ENCODE measurements around the gene TES.

TES gene

DNA sequence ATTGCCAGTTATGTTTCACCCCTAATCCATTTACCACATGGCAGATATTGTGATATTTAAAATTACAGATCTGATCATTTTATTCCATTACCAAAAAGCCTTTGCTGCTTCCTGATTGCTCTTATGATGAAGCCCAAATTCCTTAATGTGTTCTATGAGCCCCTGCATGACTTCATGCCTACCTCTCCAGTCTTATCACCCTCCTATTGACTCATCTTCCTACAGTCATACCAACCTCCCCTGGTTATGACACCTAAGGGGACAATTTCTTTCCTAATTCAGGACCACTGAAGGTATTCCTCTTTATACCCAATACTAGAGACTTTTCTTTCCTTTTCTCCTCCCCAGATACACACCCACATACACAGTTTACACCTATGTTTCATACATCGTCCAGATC is 36.0 kb downstream of the TES start:
- DNase-seq (ENCODE audit: low spot score) = no peak

DNA sequence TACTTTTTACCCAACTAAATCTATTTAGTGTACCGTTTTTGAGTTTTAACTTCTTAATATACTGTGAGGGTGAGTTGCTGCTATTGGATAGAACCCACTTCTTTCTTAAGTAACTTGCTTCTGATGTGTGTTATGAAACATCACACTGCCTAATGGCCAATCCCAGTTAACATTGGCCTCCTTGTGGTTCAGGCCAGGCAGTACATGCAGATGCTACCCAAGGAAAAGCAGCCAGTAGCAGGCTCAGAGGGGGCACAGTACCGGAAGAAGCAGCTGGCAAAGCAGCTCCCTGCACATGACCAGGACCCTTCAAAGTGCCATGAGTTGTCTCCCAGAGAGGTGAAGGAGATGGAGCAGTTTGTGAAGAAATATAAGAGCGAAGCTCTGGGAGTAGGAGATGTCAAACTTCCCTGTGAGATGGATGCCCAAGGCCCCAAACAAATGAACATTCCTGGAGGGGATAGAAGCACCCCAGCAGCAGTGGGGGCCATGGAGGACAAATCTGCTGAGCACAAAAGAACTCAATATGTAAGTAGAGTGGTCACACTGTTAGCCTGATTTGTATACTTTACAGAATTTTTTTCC is 39.7 kb downstream of the TES start:
- DNase-seq (ENCODE audit: low spot score) = no peak

DNA sequence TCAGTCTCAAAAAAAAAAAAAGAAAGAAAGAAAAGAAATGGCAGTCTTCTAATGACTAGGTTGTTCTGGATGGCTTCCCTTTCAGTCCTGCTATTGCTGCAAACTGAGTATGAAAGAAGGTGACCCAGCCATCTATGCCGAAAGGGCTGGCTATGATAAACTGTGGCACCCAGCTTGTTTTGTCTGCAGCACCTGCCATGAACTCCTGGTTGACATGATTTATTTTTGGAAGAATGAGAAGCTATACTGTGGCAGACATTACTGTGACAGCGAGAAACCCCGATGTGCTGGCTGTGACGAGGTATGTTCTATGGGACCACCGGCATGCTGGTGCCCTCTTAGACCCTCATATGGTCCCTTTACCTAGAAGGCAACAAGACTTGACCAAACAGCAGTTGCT is 41.3 kb downstream of the TES start:
- no peak for DNase-seq (ENCODE audit: low spot score)

DNA sequence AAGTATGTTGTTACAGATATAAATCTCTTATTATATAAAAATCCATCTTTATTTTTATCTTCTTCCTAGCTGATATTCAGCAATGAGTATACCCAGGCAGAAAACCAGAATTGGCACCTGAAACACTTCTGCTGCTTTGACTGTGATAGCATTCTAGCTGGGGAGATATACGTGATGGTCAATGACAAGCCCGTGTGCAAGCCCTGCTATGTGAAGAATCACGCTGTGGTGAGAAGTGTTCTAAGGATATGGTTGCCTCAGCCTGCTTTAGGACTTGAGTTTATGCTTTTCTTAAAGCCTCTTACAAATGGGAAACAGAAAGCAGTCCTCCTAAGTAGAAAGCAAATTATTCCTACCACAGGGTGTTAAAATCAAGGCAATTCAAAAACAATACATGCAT is 41.9 kb downstream of the TES start:
- no peak for DNase-seq (ENCODE audit: low spot score)

DNA sequence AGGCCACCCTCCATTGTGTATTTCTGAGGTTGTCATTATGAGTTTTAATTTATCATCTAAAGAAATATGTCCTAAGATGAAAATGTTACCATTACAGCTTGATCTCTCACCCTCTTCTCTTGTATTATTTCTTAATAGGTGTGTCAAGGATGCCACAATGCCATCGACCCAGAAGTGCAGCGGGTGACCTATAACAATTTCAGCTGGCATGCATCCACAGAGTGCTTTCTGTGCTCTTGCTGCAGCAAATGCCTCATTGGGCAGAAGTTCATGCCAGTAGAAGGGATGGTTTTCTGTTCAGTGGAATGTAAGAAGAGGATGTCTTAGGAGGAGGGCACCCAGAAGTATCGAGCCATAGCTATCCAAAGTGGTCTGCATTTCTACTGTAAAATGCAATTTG is 46.8 kb downstream of the TES start:
- no peak for DNase-seq (ENCODE audit: low spot score)

DNA sequence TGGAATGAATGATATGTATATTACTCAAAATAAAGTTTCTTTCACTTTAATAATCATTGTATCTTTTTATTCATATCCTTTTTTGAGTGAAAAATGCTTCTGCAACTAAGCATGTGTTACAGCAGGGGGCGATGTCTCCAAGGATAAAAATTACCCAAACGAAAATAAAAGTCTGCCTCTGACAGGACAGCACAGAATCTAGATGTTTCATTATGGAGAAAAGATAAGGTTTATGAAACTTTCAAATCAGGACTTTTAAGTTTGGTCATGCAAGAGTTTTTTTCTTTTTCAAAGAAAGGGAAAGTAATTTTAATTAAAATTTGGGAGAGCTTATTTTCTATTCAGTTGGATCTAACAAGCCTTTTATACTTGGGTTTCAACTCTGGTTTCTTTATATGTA is 48.4 kb downstream of the TES start:
- peak; percentile 73 for DNase-seq (ENCODE audit: low spot score)

DNA sequence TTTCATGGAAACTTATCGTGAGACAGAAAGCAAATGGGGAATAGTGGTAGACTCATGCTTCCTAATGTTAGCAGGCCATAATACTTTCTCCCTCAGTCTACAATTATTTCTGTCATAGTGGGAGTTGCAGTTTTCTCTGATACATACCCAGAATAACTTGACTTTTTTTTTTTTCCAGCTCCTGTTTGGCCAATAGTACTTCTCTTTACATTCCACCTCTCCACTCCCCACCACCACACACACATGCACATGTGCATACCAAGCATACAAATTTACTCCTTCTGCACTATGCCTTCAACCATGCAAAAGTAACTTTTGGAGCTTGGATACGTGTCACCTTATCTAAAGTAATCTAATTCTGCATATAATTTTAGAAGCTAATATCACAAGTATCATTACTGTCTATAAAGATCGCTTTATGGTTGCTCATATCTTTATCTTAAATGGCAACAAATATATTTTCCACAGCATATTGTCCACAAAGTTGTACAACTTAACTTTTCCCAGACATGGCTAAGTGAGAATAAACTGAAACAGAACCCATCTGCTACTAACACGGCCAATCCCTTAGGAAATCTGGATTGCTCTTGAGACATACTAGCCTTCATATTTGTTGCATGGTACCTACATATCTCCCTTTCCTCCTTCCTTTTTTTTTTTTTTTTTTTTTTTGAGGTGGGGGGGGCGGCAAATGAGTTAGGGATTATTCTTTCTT is 49.0 kb downstream of the TES start:
- no peak for DNase-seq (ENCODE audit: low spot score)

DNA sequence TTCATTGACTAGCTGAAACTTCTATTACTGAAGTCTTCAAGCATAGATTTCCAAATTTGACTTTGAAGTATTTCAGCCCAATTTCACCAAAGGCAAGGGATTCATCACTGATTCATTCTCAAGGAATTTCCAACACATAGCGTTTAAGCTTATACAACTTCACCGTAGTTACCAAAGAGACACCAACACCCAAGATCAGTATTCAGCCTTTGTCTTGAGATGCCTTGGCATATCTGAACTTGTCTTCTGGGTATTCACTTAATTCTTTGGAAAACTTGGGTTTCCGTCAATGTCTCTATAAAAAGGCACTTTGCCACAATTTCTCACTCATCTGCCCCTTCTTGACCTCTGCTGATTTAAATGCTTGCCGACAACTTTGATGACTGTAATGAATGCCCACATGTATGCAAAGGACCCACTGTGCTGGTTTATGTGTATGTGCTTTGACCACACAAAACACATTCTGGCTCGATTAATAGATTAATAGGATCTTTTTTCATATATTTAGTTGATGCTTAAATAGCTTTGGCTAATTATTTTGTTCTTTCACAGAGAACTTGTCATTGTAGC is 49.6 kb downstream of the TES start:
- no peak for DNase-seq (ENCODE audit: low spot score)

DNA sequence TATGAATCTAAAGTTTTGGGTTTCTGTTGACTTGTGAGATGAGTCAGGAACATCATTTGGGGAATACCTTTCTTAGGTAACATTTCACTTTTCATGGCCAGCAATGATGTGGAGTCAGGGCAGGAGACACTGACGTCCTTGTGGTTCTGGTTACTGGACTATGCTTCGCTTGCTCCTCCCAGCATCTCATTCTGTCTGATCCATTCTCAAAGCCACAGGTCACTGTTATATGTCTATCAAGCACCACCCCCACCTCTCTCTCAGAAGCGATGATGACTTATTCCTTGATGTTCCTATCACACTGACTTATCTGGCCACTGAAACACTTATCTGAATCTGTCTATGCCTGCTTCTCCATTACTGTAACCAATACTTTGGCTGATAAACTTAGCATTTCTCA is 51.6 kb downstream of the TES start:
- DNase-seq (ENCODE audit: low spot score) = no peak

DNA sequence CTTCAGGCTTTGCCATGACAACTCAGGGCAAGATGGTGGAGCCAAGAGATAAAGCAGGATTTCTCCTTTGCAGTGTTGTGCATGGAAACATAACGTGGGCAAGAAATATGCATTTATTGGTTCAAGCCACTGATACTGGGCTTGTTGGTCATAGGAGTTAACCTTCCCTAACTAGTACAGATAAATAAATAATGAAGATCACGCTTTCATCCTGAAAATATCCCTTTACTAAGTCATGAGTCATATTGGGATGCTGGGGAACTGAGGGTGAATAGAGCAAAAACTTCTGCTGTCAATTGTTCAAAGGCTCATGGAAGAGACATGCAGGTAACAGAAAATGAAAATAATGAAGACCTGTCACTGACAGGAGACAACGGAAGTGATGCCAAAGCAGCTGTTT is 55.5 kb downstream of the TES start:
- DNase-seq (ENCODE audit: low spot score) = no peak

DNA sequence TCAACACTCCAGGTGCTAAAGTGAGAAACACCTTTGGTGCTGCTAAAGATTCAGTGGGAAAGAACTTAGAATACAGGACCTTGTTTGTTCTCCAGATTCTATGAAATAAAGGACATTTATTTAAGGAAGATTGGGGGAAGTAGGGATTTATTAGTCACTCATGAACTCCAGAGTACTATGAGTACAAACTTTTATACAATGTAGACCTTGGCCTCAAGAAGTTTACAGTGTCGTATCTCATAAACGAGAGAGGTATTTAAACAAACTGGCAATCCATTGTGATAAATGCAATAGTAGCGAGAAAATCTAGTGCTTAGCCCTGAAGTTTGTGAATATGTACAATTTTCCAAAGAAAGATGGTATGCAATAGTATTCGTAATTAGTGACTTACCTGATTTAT is 59.1 kb downstream of the TES start:
- DNase-seq (ENCODE audit: low spot score) = no peak

DNA sequence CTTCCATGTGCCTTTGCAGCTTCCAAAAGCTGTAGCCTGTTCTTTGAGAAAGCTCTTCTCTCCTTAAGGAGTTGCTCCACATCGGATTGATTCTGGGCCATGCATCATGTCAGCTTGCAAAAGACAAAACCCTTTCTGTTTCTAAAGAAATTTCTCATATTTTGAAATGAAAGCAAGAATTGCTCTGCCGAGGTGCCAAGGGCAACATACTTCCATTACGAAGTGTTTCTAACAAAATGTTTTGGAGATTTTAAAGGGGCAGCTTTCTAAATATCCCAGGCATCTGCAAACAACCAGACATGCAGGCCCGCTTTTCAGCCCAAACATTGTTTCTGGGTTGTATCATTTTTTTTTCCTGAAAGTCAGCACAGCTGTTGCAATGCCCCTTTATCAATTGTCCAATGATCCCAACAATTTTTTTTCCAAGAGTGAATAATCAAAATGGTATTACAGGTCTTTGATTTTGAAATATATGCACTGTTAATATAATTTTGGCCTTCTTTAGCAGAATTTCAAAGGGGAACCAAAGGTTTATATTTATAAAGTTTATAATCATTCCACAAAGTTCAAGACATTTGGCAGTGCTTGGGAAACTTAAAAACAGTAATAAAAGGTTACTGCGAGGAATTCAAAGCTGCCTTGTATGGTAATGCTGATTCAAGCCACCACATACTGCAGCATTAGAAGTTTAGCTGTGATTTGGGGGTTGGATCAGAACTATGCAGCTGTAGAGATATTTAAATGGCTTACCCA is 61.0 kb downstream of the TES start:
- no peak for DNase-seq (ENCODE audit: low spot score)

DNA sequence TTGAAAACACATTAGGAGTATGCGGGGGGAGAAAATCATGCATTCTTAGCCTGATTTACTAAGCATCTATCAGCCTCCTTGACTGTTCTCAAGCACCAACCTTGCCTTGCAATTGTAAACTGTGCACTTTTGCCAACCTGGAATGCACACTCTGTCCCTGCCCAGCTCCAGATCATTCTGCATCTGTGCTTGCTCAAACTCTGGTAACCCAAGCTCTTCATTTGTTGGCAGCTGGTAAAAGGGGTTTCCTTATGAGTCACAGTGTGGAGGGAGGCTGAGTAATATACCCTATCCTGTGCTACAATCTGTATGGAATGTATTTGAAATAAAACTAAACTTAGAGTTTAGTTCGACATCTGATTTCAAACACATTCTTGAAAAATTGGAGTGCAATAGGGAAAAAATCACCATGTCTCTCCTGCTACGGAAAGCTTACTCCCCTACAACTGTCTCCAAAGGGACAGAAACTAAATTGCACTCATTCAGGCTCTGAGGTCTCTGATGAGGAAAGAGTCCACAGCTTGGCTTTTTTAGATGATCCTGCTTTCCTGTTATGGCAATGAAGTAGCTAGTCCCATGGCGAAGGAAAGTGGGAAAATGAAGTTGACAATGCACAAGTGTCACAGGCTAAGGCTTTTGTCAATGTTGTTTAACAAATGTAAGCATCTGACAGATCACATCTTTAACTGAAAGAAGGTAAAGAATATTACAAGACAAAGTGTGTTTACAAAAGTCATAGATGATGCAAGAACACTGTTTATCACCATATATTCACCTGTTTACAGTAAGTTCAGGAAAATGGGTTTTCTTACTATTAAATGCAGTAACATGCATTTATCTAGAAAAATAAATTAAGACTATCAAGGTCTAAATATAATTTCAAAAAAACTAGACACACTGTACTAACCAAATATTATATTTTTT is 61.9 kb downstream of the TES start:
- DNase-seq (ENCODE audit: low spot score) = peak; percentile 10

DNA sequence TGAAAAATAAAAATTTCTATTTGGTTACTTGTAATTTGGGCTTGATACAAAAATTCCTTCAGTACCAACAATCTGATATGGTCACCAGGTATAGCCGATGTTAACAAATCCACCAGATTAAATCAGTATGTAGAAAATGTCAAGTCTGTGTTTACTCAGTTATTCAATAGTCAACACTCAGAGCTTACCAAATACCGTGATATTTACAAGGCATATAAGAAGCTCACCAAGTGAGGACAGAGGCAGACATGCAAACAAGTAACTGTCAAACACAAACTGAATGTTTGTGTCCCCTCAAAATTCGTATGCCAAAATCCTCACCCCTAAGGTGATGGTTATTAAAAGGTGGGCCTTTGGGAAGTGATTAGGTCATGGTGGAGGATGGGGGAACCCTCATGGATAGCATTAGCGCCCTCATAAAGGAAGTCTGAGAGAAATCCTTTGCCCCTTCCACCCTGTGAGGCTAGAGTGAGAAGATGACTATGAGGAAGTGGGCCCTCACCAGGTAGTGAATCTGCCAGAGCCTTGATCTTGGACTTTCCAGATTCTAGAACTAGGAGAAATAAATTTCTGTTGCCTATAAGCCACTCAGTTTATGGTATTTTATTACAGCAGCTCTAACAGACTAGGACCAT is 63.1 kb downstream of the TES start:
- no peak for DNase-seq (ENCODE audit: low spot score)

DNA sequence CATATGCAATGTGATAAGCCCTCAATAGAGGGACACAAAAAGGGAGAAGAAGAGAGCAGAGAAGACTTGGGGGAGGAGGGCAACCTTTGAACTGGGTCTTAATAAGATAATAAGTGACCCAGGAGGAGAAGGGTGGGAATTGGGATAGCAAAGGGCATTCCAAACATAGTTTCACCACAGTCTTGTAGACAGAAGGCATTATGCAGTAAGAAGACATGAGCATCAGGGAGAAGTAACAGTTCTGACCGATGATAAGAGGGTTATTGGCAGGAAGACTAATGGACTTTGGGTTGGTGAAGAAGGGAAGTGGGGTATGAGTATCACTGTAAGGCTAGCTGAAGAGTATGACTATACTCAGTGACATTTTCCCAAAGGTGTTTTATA is 63.6 kb downstream of the TES start:
- no peak for DNase-seq (ENCODE audit: low spot score)

DNA sequence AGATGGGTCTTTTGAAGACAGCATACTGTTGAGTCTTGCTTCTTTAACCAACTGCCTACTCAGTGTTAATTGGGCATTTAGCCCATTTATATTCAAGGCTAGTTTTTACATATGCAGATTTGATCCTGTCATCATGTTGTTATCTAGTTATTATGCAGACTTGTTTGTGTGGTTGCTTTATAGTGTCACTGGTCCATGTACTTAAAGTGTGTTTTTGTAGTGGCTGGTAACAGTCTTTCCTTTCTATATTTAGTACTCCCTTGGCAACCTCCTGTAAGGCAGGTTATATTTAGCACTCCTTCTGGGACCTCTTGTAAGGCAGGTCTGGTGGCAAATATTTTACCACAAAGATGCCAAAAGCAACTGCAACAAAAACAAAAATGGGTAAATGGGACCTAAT is 66.7 kb downstream of the TES start:
- peak; percentile 13 for DNase-seq (ENCODE audit: low spot score)

DNA sequence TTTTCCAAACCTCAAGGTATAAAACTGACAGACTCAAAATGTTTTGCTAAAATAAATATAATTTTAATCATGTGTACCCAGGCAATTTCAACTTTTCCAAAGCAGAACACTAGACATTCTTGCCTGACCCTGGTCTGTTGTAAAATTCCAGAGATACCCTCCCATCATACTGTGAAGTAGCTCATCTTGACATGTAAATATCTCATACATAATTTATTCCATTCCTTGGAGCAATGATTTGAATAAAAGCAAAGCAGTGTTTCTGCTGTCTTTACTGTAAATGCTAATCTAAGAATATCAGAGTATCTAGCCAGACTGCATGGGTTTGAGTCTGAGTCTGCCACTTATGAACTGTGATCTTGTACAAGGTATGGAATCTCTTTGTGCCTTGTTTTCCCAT is 68.9 kb downstream of the TES start:
- DNase-seq (ENCODE audit: low spot score) = no peak

DNA sequence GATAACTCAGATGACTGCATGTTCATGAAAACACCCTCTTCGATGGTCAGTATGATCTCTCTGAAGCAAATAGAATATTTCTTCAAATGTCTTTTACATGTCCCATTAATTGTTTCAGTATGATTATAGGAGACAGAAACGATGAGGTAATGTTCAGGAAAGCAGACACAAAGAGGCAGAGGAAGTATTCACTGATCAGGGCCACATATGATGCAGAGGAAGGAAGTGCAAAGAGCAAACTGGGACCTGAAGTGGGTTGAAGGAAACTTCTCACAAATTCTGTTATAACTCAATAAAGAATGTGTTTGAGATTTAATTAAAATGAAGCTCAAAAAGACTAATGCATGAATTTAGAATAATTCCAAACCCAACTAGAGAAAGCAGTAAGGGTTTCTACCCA is 70.5 kb downstream of the TES start:
- DNase-seq (ENCODE audit: low spot score) = no peak

DNA sequence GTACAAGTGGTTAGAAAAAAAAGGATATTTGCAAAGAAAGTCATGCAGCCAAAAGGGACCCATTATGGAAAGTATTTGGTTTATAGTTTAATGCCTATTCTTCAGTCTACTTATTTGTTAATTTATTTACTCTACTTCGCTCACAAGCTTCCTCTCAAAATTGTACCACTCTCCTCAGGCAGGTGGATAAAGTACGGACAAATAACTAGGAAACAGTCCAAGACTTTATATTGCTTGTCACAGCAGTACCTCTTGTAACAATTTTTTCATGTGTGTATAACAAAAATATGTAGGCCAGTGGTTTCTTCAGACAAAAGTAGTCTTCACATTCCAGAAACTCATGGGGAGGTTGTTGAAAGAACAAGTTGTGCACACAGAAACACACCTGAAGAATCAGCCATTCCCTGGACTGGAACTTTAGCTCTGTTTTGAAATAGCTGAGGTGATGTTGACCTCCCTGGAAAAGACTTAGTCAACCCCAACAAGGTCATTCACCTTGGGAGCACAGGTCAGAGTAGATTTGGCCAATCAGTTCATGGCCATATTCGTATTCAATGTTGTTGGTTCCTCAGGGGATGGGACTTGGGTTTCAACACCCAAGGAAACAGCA is 73.4 kb downstream of the TES start:
- DNase-seq (ENCODE audit: low spot score) = no peak

DNA sequence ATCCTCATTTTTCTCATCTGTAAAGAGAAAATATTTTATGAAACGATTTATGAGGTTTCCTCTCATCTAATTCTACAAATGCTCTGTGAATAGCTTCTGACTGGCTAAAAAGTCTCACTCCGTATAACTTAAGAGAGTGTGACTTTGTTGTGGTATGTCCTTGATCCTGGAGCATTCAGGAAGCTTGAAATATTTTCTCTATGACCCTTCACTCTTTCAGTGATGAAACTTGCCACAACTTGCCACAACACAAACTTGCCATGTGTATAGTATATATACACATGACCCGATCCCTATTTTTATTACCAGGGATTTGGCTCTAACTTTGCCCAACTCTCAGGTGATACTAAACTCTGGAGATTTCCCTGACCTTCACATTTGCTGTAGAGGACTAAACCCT is 74.1 kb downstream of the TES start:
- no peak for DNase-seq (ENCODE audit: low spot score)

DNA sequence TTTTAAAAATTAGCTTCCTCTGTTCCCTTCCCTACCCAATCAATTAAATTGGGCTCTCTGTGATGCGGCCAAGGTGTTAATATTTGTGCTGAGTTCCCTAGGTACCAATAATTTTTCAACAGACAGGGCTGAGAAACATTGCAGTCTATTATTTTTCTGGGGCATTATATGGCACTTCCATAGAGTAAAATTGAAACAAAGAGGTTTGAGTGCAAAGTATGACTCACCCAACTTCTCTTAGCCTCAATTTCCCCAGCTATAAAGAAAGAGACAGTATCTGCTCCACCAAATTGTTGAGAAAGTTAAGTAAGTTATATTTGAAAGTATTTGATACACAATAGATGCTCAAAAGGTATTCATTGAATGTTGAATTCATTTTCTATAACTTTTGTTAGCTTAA is 74.9 kb downstream of the TES start:
- no peak for DNase-seq (ENCODE audit: low spot score)

Data from pons (tissue), 1 donor.